Right cardiac atrium (tissue), 5 donors: ENCODE results near the gene PKNOX2. TPM values are rescaled to one million over a fixed set of nuclear protein-coding genes. Genes with fewer than 3 reads are reported as not detected.

Source experiments
- ATAC-seq, 2 donors: fragments of 200-7000 bp; cut with Tn5 transposase; one replicate each; pipeline versions ENCODE4 v1.8.0 to v1.9.1; 2020; ENCODE audit warnings: moderate library complexity in 2 of 2, mild to moderate bottlenecking in 1 of 2
- DNase-seq, 3 donors: peaks; one replicate each; pipeline ENCODE4 v3.0.0-alpha.2; 2020
- H3K27ac ChIP-seq: one replicate; pipeline ENCODE4 v1.5.1; 2013; ENCODE audit warnings: mild to moderate bottlenecking, low read length, control low read depth, moderate library complexity
- H3K27me3 ChIP-seq: one replicate; pipeline ENCODE4 v1.6.1; 2013; ENCODE audit not compliant: control insufficient read depth, insufficient read depth
- H3K4me1 ChIP-seq: one replicate; pipeline ENCODE4 v1.6.1; 2013; ENCODE audit warnings: low read length; ENCODE audit not compliant: control insufficient read depth, insufficient read depth
- H3K4me3 ChIP-seq: one replicate; pipeline ENCODE4 v1.5.1; 2013; ENCODE audit warnings: low read length, control low read depth
- H3K9me3 ChIP-seq: one replicate; pipeline ENCODE4 v1.6.1; 2013; ENCODE audit warnings: low read length; ENCODE audit not compliant: control insufficient read depth
- WGBS: extraction: QIAGEN DNeasy Blood & Tissue Kit; methylation state at CpG from one replicate; pipeline ENCODE4 v1.1.7; 2013; 5-methylcytosine and 5-hydroxymethylcytosine counted together
- intact Hi-C, 4 donors: fragments of 100-400 bp; cut with DNase I; formaldehyde crosslinking; loops; one replicate each; pipeline versions ENCODE4 v1.11.0 to v1.14.0; 2022 to 2023
- polyA plus RNA-seq: library from polyadenylated mRNA; stranded (reverse); fragments of 200-250 nt; gene quantifications from one replicate; pipeline ENCODE4 v1.2.3, GENCODE V29; 2013
- total RNA-seq, 4 donors: library from RNA; stranded (reverse); fragmentation: NEBNext Ultra II Directional; extraction: Animal tissue kit (Norgen Biotek cat#: 25700); gene quantifications; one replicate each; pipeline ENCODE4 v1.2.1, GENCODE V29; 2021
- donor health status: healthy with polysubstance abuse.
- donor health status: DM: no; HTN: yes; CAD: no.
- donor health status: DM: no; HTN: no; CAD: no.
- donor health status: DM: no; HTN: yes; CAD: no; lungs with severe emphysema.
- donor health status: DM: yes; HTN: yes; CAD: no.

The PKNOX2 gene
- total and polyA plus RNA-seq, 5 donors = 8.1 to 20.2 (median 17.6) TPM

GRCh38 chr11:125303186-125303585 is 138.6 kb downstream of the PKNOX2 start:
- no peak overlapping the region for H3K4me3 ChIP-seq
- DNase-seq (no peak), ATAC-seq (no peak)
- intact Hi-C loops = no loop called here
- H3K27ac ChIP-seq = no peak overlapping the region
- peaks cover 2% of the 10 kb centered on the region for H3K4me1 ChIP-seq
- H3K27me3 ChIP-seq = no peaks in the 10 kb centered on the region
- 93% methylated on average over 5 of the region's 5 CpGs for WGBS
- no peaks in the 10 kb centered on the region for H3K9me3 ChIP-seq

- peaks cover 2% of the 10 kb centered on the region for H3K4me1 ChIP-seq
- DNase-seq = no peak
- no peak for ATAC-seq
- no peak overlapping the region for H3K4me3 ChIP-seq
- H3K9me3 ChIP-seq = no peaks in the 10 kb centered on the region
- H3K27me3 ChIP-seq = no peaks in the 10 kb centered on the region
- 50% methylated on average over 5 of the region's 5 CpGs for WGBS
- intact Hi-C loops = no loop called here
- no peak overlapping the region for H3K27ac ChIP-seq
Observed at GRCh38 chr11:125303694-125304093, 139.1 kb downstream of the PKNOX2 start.

- no peak overlapping the region for H3K4me3 ChIP-seq
- no peaks in the 10 kb centered on the region for H3K9me3 ChIP-seq
- peaks cover 2% of the 10 kb centered on the region for H3K4me1 ChIP-seq
- intact Hi-C loops = no loop called here
- 59% methylated on average over 7 of the region's 7 CpGs for WGBS
- DNase-seq = no peak
- no peaks in the 10 kb centered on the region for H3K27me3 ChIP-seq
- H3K27ac ChIP-seq = no peak overlapping the region
- no peak for ATAC-seq
Observed at GRCh38 chr11:125304136-125304535, 139.6 kb downstream of the PKNOX2 start.

- 84% methylated on average over 9 of the region's 9 CpGs for WGBS
- no peak for ATAC-seq
- no peak overlapping the region for H3K4me3 ChIP-seq
Observed at GRCh38 chr11:125304876-125305275, 140.3 kb downstream of the PKNOX2 start.

GRCh38 chr11:125305345-125305744 is 140.8 kb downstream of the PKNOX2 start:
- 89% methylated on average over 7 of the region's 7 CpGs for WGBS
- Histone ChIP-seq H3K9me3 (no peaks in the 10 kb centered on the region), H3K4me1 (peaks cover 2% of the 10 kb centered on the region), H3K27ac (no peak overlapping the region), H3K27me3 (no peaks in the 10 kb centered on the region), H3K4me3 (no peak overlapping the region)
- intact Hi-C loops = no loop called here
- no peak for ATAC-seq
- no peak for DNase-seq

More at GRCh38 chr11:125304876-125305275, 140.3 kb downstream of the PKNOX2 start:
- Histone ChIP-seq H3K27ac (no peak overlapping the region), H3K9me3 (no peaks in the 10 kb centered on the region), H3K27me3 (no peaks in the 10 kb centered on the region), H3K4me1 (peaks cover 2% of the 10 kb centered on the region)
- DNase-seq = no peak
- intact Hi-C loops = no loop called here

- intact Hi-C loops = no loop called here
- DNase-seq (no peak), ATAC-seq (no peak)
- H3K27ac ChIP-seq = no peak overlapping the region
- H3K4me3 ChIP-seq = no peak overlapping the region
- H3K4me1 ChIP-seq = no peaks in the 10 kb centered on the region
- H3K9me3 ChIP-seq = no peaks in the 10 kb centered on the region
- 86% methylated on average over 7 of the region's 7 CpGs for WGBS
- no peaks in the 10 kb centered on the region for H3K27me3 ChIP-seq
Observed at GRCh38 chr11:125306476-125306875, 141.9 kb downstream of the PKNOX2 start.

- 87% methylated on average over 5 of the region's 5 CpGs for WGBS
Observed at GRCh38 chr11:125308246-125308645, 143.7 kb downstream of the PKNOX2 start.

GRCh38 chr11:125312391-125312790 is 147.8 kb downstream of the PKNOX2 start:
- ATAC-seq (no peak), DNase-seq (no peak)
- Histone ChIP-seq H3K27me3 (no peaks in the 10 kb centered on the region), H3K9me3 (no peaks in the 10 kb centered on the region), H3K27ac (no peak overlapping the region), H3K4me3 (no peak overlapping the region), H3K4me1 (peaks cover 6% of the 10 kb centered on the region)
- WGBS = 95% methylated on average over 12 of the region's 12 CpGs
- intact Hi-C loops = no loop called here

More at GRCh38 chr11:125308246-125308645, 143.7 kb downstream of the PKNOX2 start:
- H3K4me3 ChIP-seq = no peak overlapping the region
- DNase-seq (no peak), ATAC-seq (no peak)
- H3K27me3 ChIP-seq = no peaks in the 10 kb centered on the region
- intact Hi-C loops = no loop called here
- H3K27ac ChIP-seq = no peak overlapping the region
- H3K9me3 ChIP-seq = no peaks in the 10 kb centered on the region
- H3K4me1 ChIP-seq = no peaks in the 10 kb centered on the region

GRCh38 chr11:125312812-125313211 is 148.3 kb downstream of the PKNOX2 start:
- DNase-seq (no peak), ATAC-seq (no peak)
- Histone ChIP-seq H3K4me1 (peaks cover 6% of the 10 kb centered on the region), H3K27ac (no peak overlapping the region), H3K9me3 (no peaks in the 10 kb centered on the region), H3K27me3 (no peaks in the 10 kb centered on the region), H3K4me3 (no peak overlapping the region)
- WGBS = 90% methylated on average over 9 of the region's 9 CpGs
- intact Hi-C loops = no loop called here

- peaks cover 6% of the 10 kb centered on the region for H3K4me1 ChIP-seq
- intact Hi-C loops = no loop called here
- DNase-seq (no peak), ATAC-seq (peak in 1 of 2 donors; percentile 23)
- no peak overlapping the region for H3K4me3 ChIP-seq
- H3K27me3 ChIP-seq = no peaks in the 10 kb centered on the region
- H3K9me3 ChIP-seq = no peaks in the 10 kb centered on the region
- 61% methylated on average over 9 of the region's 9 CpGs for WGBS
- H3K27ac ChIP-seq = no peak overlapping the region
Observed at GRCh38 chr11:125313271-125314219, 149.0 kb downstream of the PKNOX2 start.

- no peak overlapping the region for H3K27ac ChIP-seq
- peaks cover 6% of the 10 kb centered on the region for H3K4me1 ChIP-seq
- H3K27me3 ChIP-seq = no peaks in the 10 kb centered on the region
- H3K4me3 ChIP-seq = no peak overlapping the region
- H3K9me3 ChIP-seq = no peaks in the 10 kb centered on the region
- intact Hi-C loops = no loop called here
- ATAC-seq (peak; percentile 51 to 56), DNase-seq (peak in 2 of 3 donors; percentile 29 to 77)
- WGBS = 63% methylated on average over 17 of the region's 17 CpGs
Observed at GRCh38 chr11:125314276-125315078, 149.9 kb downstream of the PKNOX2 start.
